Fibroblast of lung (primary cell): ENCODE results near the gene PTPRH.

Experiments
- CTCF ChIP-seq, 2 donors: IDR thresholded peaks in 1 of 2; conservative IDR thresholded peaks in 1 of 2; 1 replicate in 1 of 2; 2 replicates in 1 of 2; pipeline ENCODE4 v1.5.1; 2011 to 2012; ENCODE audit warnings: low read length in 2 of 2, control low read depth in 1 of 2, inconsistent platforms in 1 of 2, low read depth in 1 of 2, mild to moderate bottlenecking in 1 of 2
- EZH2 ChIP-seq: IDR thresholded peaks from 2 replicates; pipeline ENCODE4 v1.5.1; 2012; ENCODE audit warnings: low read length, control low read depth, mild to moderate bottlenecking; ENCODE audit errors: missing control alignments

- TF ChIP-seq CTCF (conservative IDR thresholded peaks at IDR 0.05 in 1 of 2, IDR thresholded peaks at IDR 0.05 in 1 of 2; ENCODE audit: low read depth in 1 of 2, low read length in 2 of 2): no peak
- no peak for TF ChIP-seq EZH2
Measured at GRCh38 chr19:55157064-55157908, 52.0 kb downstream of the PTPRH start, which contains the start of gene TNNI3.
